GM12878 (cell line): ENCODE measurements around the gene CHST13. TPM values are rescaled to one million over a fixed set of nuclear protein-coding genes. Genes with fewer than 3 reads are reported as not detected.

Experiments used
- ATAC-seq: fragments of 200-7000 bp; cut with Tn5 transposase; 3 replicates; pipeline ENCODE4 v1.9.1; 2020; ENCODE audit warnings: mild to moderate bottlenecking, moderate library complexity
- BruUV-seq: library from RNA; stranded (reverse); fragments of 400-500 nt; replicated peaks from 2 replicates; lab custom pipeline; 2021; lab: Mats Ljungman, UMichigan
- CTCF ChIA-PET: fragments of 300-600 bp; sonication (Branson Sonifier 250); formaldehyde crosslinking; extraction: SDS; loops from one replicate; lab custom pipeline; 2021; ENCODE audit warnings: inconsistent platforms; lab: Yijun Ruan, JAX
- POLR2A ChIA-PET: fragments of 350-600 bp; formaldehyde crosslinking; extraction: SDS; loops from one replicate; lab custom pipeline; 2021; ENCODE audit warnings: inconsistent platforms; lab: Charles Lee
- RAD21 ChIA-PET: fragments of 300-600 bp; sonication (Branson Sonifier 250); formaldehyde crosslinking; loops from one replicate; lab custom pipeline; 2023; ENCODE audit warnings: antibody characterized with exemption; ENCODE audit not compliant: unreplicated experiment; lab: Charles Lee
- SMC1A ChIA-PET: fragments of 300-600 bp; sonication (Branson Sonifier 250); formaldehyde crosslinking; loops from one replicate; lab custom pipeline; 2023; ENCODE audit not compliant: unreplicated experiment, uncharacterized antibody; lab: Charles Lee
- DNase-seq: peaks from one replicate; pipeline ENCODE4 v3.0.0-alpha.2; 2011; ENCODE audit warnings: low read depth, low spot score
- FAIRE-seq: peaks from 3 replicates; lab custom pipeline; 2011; peaks lifted over from hg19 to GRCh38; lab: Jason Lieb, UNC
- H2AFZ ChIP-seq: 2 replicates; pipeline ENCODE4 v1.6.0; 2011; ENCODE audit warnings: low read depth, low read length, control low read depth; ENCODE audit not compliant: control insufficient read depth
- H3K27ac ChIP-seq: 2 replicates; pipeline ENCODE4 v1.5.1; 2011; ENCODE audit warnings: control low read depth; ENCODE audit not compliant: control insufficient read depth, insufficient read depth
- H3K27me3 ChIP-seq, 2 experiments: replicated peaks in 1 of 2; 2 replicates each; pipeline versions ENCODE4 v1.6.0 to v1.6.1; 2011; ENCODE audit warnings: low read length in 1 of 2; ENCODE audit not compliant: control insufficient read depth in 2 of 2, insufficient read depth in 2 of 2
- H3K36me3 ChIP-seq, 2 experiments: 2 replicates each; pipeline ENCODE4 v1.5.1; 2011; ENCODE audit warnings: low read length in 1 of 2; ENCODE audit not compliant: control insufficient read depth in 2 of 2, insufficient read depth in 2 of 2
- H3K4me1 ChIP-seq: 2 replicates; pipeline ENCODE4 v1.6.1; 2011; ENCODE audit warnings: mild to moderate bottlenecking, low read length, moderate library complexity, mixed read lengths; ENCODE audit not compliant: control insufficient read depth, insufficient read depth
- H3K4me2 ChIP-seq: 2 replicates; pipeline ENCODE4 v1.6.0; 2011; ENCODE audit warnings: control low read depth; ENCODE audit not compliant: control insufficient read depth, insufficient read depth
- H3K4me3 ChIP-seq: fragments of 200-600 bp; sonication (generic); 2 replicates; pipeline ENCODE4 v1.5.1; 2016
- H3K79me2 ChIP-seq: 2 replicates; pipeline ENCODE4 v1.6.0; 2011; ENCODE audit warnings: low read length; ENCODE audit not compliant: control insufficient read depth, insufficient read depth
- H3K9ac ChIP-seq: 2 replicates; pipeline ENCODE4 v1.8.0; 2011; ENCODE audit warnings: low read length, control low read depth, mixed read lengths; ENCODE audit not compliant: control insufficient read depth, insufficient read depth
- H3K9me3 ChIP-seq: replicated peaks from 3 replicates; pipeline ENCODE4 v1.5.1; 2011; ENCODE audit warnings: mild to moderate bottlenecking, low read length; ENCODE audit not compliant: control insufficient read depth, insufficient read depth
- H4K20me1 ChIP-seq: 2 replicates; pipeline ENCODE4 v1.6.0; 2011; ENCODE audit not compliant: control insufficient read depth, insufficient read depth
- BHLHE40 ChIP-seq, 2 experiments: fragments of 450-650 bp in 1 of 2; IDR thresholded peaks; 2 replicates each; pipeline ENCODE4 v1.6.1; 2011 to 2017; ENCODE audit warnings: low read depth in 2 of 2, borderline replicate concordance in 1 of 2, improper control_type of control experiment in 1 of 2, low read length in 1 of 2, mild to moderate bottlenecking in 1 of 2
- BRCA1 ChIP-seq: IDR thresholded peaks from 2 replicates; pipeline ENCODE4 v1.6.1; 2011; ENCODE audit warnings: low read depth, low read length, improper control_type of control experiment
- GATAD2B ChIP-seq: fragments of 450-650 bp; conservative IDR thresholded peaks from 2 replicates; pipeline ENCODE4 v1.6.1; 2017; ENCODE audit warnings: low read depth, mild to moderate bottlenecking, moderate library complexity
- HCFC1 ChIP-seq: fragments of 150-350 bp; IDR thresholded peaks from 2 replicates; pipeline ENCODE4 v1.6.1; 2014; ENCODE audit warnings: low read length
- IKZF1 ChIP-seq: fragments of 450-650 bp; conservative IDR thresholded peaks from 2 replicates; pipeline ENCODE4 v1.6.1; 2017; ENCODE audit warnings: antibody characterized with exemption, mild to moderate bottlenecking
- KAT2A ChIP-seq: conservative IDR thresholded peaks from 2 replicates; pipeline ENCODE4 v1.6.1; 2011; ENCODE audit warnings: low read depth, low read length; ENCODE audit not compliant: control insufficient read depth
- POLR2AphosphoS5 ChIP-seq: IDR thresholded peaks from 2 replicates; pipeline ENCODE4 v1.6.1; 2011; ENCODE audit warnings: mild to moderate bottlenecking, low read length, inconsistent platforms
- TBL1XR1 ChIP-seq: IDR thresholded peaks from 2 replicates; pipeline ENCODE4 v1.6.1; 2012; ENCODE audit warnings: low read depth, low read length, improper control_type of control experiment
- WGBS: methylation state at CpG from one replicate; pipeline ENCODE4 v1.1.6; 2016; ENCODE audit warnings: low lambda C conversion rate; ENCODE audit not compliant: insufficient replicate concordance, insufficient coverage; ENCODE audit errors: missing lambda C conversion rate; 5-methylcytosine and 5-hydroxymethylcytosine counted together
- in situ Hi-C: fragments of 300-500 bp; cut with MboI; formaldehyde crosslinking; loops from 9 replicates; pipeline ENCODE4 v1.14.3; 2018; ENCODE audit warnings: mixed read lengths
- intact Hi-C: fragments of 100-400 bp; cut with micrococcal nuclease; formaldehyde crosslinking; loops from one replicate; pipeline ENCODE4 v1.14.2; 2022; ENCODE audit not compliant: unreplicated experiment
- polyA plus RNA-seq, 11 experiments: library from polyadenylated mRNA; depleted of rRNA in 4 of 11; unstranded in 6 of 11; stranded (reverse) in 5 of 11; fragments of >200 nt; fragmentation: Nextera tagmentation in 4 of 11; fragmentation: Illumina TruSeq in 1 of 11; extraction: Ambion mirVana in 4 of 11; extraction: Trizol in 1 of 11; gene quantifications; 1 replicate in 1 of 11; 2 replicates in 10 of 11; pipeline versions ENCODE4 v1.2.1 to v1.2.3, GENCODE V29; 2011 to 2016; ENCODE audit warnings: inconsistent platforms in 2 of 11, missing spikeins in 2 of 11, low read depth in 1 of 11
- total RNA-seq, 4 experiments: library from RNA; depleted of rRNA in 3 of 4; stranded (reverse); fragments of >200 nt in 3 of 4; fragmentation: Illumina TruSeq in 1 of 4; extraction: Trizol in 1 of 4; gene quantifications; 2 replicates each; pipeline versions ENCODE4 v1.2.1 to v1.2.3, GENCODE V29; 2013 to 2021
- TF ChIP-seq, protein P1 (sequence below): IDR thresholded peaks from 2 replicates; pipeline ENCODE4 v1.6.1; 2012; ENCODE audit warnings: low read depth, low read length, improper control_type of control experiment

Gene CHST13
- total and polyA plus RNA-seq, 10 of the 15 experiments (the other 5 are each of a cell fraction or from before 2014, with no cell fraction given): not detected

DNA sequence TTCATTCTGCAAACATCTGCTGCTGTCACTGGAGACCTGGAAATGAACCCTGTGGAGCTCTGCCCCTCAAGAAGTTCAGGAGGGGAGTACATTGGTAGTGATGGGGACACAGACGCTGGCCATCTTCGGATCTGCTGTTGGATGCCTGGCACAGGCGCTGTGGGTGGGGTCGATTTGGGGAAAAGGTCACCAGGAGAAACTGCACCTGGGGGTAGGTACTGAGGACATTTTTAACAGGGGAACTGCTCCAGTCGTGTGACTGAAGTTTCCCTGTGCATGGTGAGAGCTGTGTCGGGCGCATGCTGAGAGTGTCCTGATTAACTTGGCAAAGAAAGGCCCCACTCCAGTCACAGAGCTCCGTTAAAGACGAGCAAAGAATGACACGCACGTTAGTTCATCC lies 9.8 kb upstream of the CHST13 start:
- H3K4me3 ChIP-seq: no peak overlapping the region
- ChIA-PET RAD21 (no interaction called here), CTCF (interaction anchor here (0.6 to 1.9 kb wide), 2 partner anchors 8 to 1062 kb away, joined by 3 to 4 read pairs; no protein-coding TSS in a partner anchor), POLR2A (no interaction called here), SMC1A (no interaction called here)
- no peaks in the 10 kb centered on the region for H3K36me3 ChIP-seq
- DNase-seq (no peak), ATAC-seq (no peak), FAIRE-seq (no peak)
- intact Hi-C loops (no loop called here), in situ Hi-C loops (no loop called here)
- no peak overlapping the region for H3K4me2 ChIP-seq
- no peak overlapping the region for H2AFZ ChIP-seq
- WGBS: 60% methylated on average over 11 of the region's 11 CpGs
- no peak overlapping the region for H3K27ac ChIP-seq
- no peaks in the 10 kb centered on the region for H3K79me2 ChIP-seq
- H3K4me1 ChIP-seq: no peaks in the 10 kb centered on the region
- H4K20me1 ChIP-seq: no peaks in the 10 kb centered on the region; the same call in 1 of the 2 replicates
- no peaks in the 10 kb centered on the region for H3K9me3 ChIP-seq
- no peak overlapping the region for H3K9ac ChIP-seq
- TF ChIP-seq POLR2AphosphoS5: no peak
- TF ChIP-seq KAT2A: no peak
- no peak for TF ChIP-seq BHLHE40 (IDR thresholded peaks at IDR 0.05; ENCODE audit: borderline replicate concordance in 1 of 2, low read depth in 2 of 2, low read length in 1 of 2)
- no peak for TF ChIP-seq BRCA1
- no peak for TF ChIP-seq HCFC1
- TF ChIP-seq, protein P1, sequence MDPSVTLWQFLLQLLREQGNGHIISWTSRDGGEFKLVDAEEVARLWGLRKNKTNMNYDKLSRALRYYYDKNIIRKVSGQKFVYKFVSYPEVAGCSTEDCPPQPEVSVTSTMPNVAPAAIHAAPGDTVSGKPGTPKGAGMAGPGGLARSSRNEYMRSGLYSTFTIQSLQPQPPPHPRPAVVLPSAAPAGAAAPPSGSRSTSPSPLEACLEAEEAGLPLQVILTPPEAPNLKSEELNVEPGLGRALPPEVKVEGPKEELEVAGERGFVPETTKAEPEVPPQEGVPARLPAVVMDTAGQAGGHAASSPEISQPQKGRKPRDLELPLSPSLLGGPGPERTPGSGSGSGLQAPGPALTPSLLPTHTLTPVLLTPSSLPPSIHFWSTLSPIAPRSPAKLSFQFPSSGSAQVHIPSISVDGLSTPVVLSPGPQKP: no peak
- TF ChIP-seq TBL1XR1: no peak
- no peak for TF ChIP-seq GATAD2B
- TF ChIP-seq IKZF1: no peak
- no TSS peak for BruUV-seq
- H3K27me3 ChIP-seq: no peaks in the 10 kb centered on the region
